SU-DHL-6 (cell line): ENCODE measurements around the gene ANP32A.

Experiments used
- H2AFZ ChIP-seq: fragments of 200-600 bp; sonication (generic); 2 replicates; pipeline ENCODE4 v1.6.1; 2014; ENCODE audit warnings: low read depth, mild to moderate bottlenecking, moderate library complexity, mixed read lengths, antibody characterized with exemption, low read length; ENCODE audit not compliant: severe bottlenecking
- H3F3A ChIP-seq: fragments of 200-600 bp; shearing (Covaris generic); 2 replicates; pipeline ENCODE4 v1.6.0; 2016; ENCODE audit warnings: antibody characterized with exemption, mild to moderate bottlenecking; ENCODE audit not compliant: insufficient read depth
- H3K27ac ChIP-seq: fragments of 200-600 bp; sonication (generic); 2 replicates; pipeline ENCODE4 v1.5.1; 2016; ENCODE audit warnings: low read depth, mild to moderate bottlenecking, low read length, moderate library complexity, mixed read lengths
- H3K27me3 ChIP-seq: fragments of 200-600 bp; sonication (generic), shearing (Covaris generic); 2 replicates; pipeline ENCODE4 v1.6.0; 2014; ENCODE audit warnings: mild to moderate bottlenecking, low read length
- H3K36me3 ChIP-seq: fragments of 200-600 bp; sonication (generic); 2 replicates; pipeline ENCODE4 v1.6.1; 2014; ENCODE audit warnings: mild to moderate bottlenecking, low read length, mixed read lengths
- H3K4me2 ChIP-seq: fragments of 300-600, 200-600 bp; shearing (Covaris generic), sonication (generic); 2 replicates; pipeline ENCODE4 v1.6.0; 2014; ENCODE audit warnings: low read length, low read depth, mild to moderate bottlenecking; ENCODE audit not compliant: poor library complexity, severe bottlenecking
- H3K4me3 ChIP-seq: fragments of 200-600 bp; sonication (generic); 2 replicates; pipeline ENCODE4 v1.5.1; 2014; ENCODE audit warnings: antibody characterized with exemption, low read length, mild to moderate bottlenecking, mixed read lengths; ENCODE audit not compliant: insufficient read depth, poor library complexity, severe bottlenecking
- H3K79me2 ChIP-seq: fragments of 200-600 bp; sonication (generic); 2 replicates; pipeline ENCODE4 v1.6.1; 2014; ENCODE audit warnings: mild to moderate bottlenecking, low read length, moderate library complexity; ENCODE audit not compliant: insufficient read depth
- H3K9ac ChIP-seq: fragments of 200-600 bp; sonication (generic); 2 replicates; pipeline ENCODE4 v1.7.0; 2014; ENCODE audit warnings: mild to moderate bottlenecking, low read length
- H3K9me2 ChIP-seq: fragments of 200-600 bp; sonication (generic); replicated peaks from 2 replicates; pipeline ENCODE4 v1.6.1; 2014; ENCODE audit warnings: low read length; ENCODE audit not compliant: insufficient read depth
- H3K9me3 ChIP-seq: fragments of 200-600 bp; sonication (generic); 2 replicates; pipeline ENCODE4 v1.6.1; 2014; ENCODE audit warnings: low read length, mixed read lengths; ENCODE audit not compliant: insufficient read depth
- H4K20me1 ChIP-seq: fragments of 200-600 bp; sonication (generic); 2 replicates; pipeline ENCODE4 v1.6.1; 2014; ENCODE audit warnings: low read depth, mild to moderate bottlenecking, antibody characterized with exemption, low read length, moderate library complexity, mixed read lengths
- CTCF ChIP-seq: fragments of 200-600 bp; sonication (generic); IDR thresholded peaks from one replicate; pipeline ENCODE4 v1.5.1; 2017; ENCODE audit warnings: antibody characterized with exemption, mild to moderate bottlenecking, low read length, moderate library complexity; ENCODE audit not compliant: insufficient read depth, poor library complexity, severe bottlenecking
- EZH2phosphoT487 ChIP-seq: fragments of 200-600 bp; sonication (generic), shearing (Covaris generic); conservative IDR thresholded peaks from 2 replicates; pipeline ENCODE4 v1.6.1; 2018; ENCODE audit warnings: mild to moderate bottlenecking, antibody characterized with exemption, low read length, moderate library complexity, mixed read lengths

The ANP32A gene

GRCh38 chr15:68815598-68815997, 5.1 kb downstream of the ANP32A start:
- Histone ChIP-seq H2AFZ (no peak overlapping the region), H3K4me2 (peak overlapping the region; percentile 13), H3K9ac (peak overlapping the region; percentile 97; the same call in 1 of the 2 replicates), H3K36me3 (no peaks in the 10 kb centered on the region), H3K79me2 (peaks cover 100% of the 10 kb centered on the region), H3K9me3 (no peaks in the 10 kb centered on the region), H4K20me1 (peaks cover 27% of the 10 kb centered on the region), H3K27ac (no peak overlapping the region), H3K9me2 (no peaks in the 10 kb centered on the region), H3K4me3 (no peak overlapping the region), H3K27me3 (no peaks in the 10 kb centered on the region), H3F3A (no peaks in the 10 kb centered on the region)
- TF ChIP-seq CTCF (no peak), EZH2phosphoT487 (no peak)

GRCh38 chr15:68814596-68814995, 6.1 kb downstream of the ANP32A start:
- Histone ChIP-seq H3K27ac (no peak overlapping the region), H3K9ac (no peak overlapping the region), H3K79me2 (peaks cover 100% of the 10 kb centered on the region), H2AFZ (no peak overlapping the region), H3K36me3 (no peaks in the 10 kb centered on the region), H3K9me3 (no peaks in the 10 kb centered on the region), H3K27me3 (no peaks in the 10 kb centered on the region), H3F3A (no peaks in the 10 kb centered on the region), H3K9me2 (no peaks in the 10 kb centered on the region), H3K4me2 (no peak overlapping the region), H3K4me3 (no peak overlapping the region), H4K20me1 (peaks cover 32% of the 10 kb centered on the region)
- TF ChIP-seq CTCF (no peak), EZH2phosphoT487 (no peak)

GRCh38 chr15:68812597-68813431, 7.9 kb downstream of the ANP32A start:
- no peaks in the 10 kb centered on the region for H3K27me3 ChIP-seq
- TF ChIP-seq EZH2phosphoT487 = no peak
- no peak for TF ChIP-seq CTCF
- peaks cover 44% of the 10 kb centered on the region for H4K20me1 ChIP-seq
- no peak overlapping the region for H2AFZ ChIP-seq
- no peaks in the 10 kb centered on the region for H3K9me3 ChIP-seq
- H3K9ac ChIP-seq = no peak overlapping the region
- H3K27ac ChIP-seq = 0 out of 2 replicates have a peak overlapping the region, but pooled peaks have one; percentile 2
- H3K36me3 ChIP-seq = no peaks in the 10 kb centered on the region
- no peak overlapping the region for H3K4me3 ChIP-seq
- no peak overlapping the region for H3K4me2 ChIP-seq
- H3K9me2 ChIP-seq = no peaks in the 10 kb centered on the region
- H3K79me2 ChIP-seq = peaks cover 100% of the 10 kb centered on the region
- H3F3A ChIP-seq = no peaks in the 10 kb centered on the region
